SU-DHL-6 (cell line): ENCODE measurements around the gene RAB20.

ENCODE experiments used
- H2AFZ ChIP-seq: fragments of 200-600 bp; sonication (generic); 2 replicates; pipeline ENCODE4 v1.6.1; 2014; ENCODE audit warnings: low read depth, mild to moderate bottlenecking, moderate library complexity, mixed read lengths, antibody characterized with exemption, low read length; ENCODE audit not compliant: severe bottlenecking
- H3F3A ChIP-seq: fragments of 200-600 bp; shearing (Covaris generic); 2 replicates; pipeline ENCODE4 v1.6.0; 2016; ENCODE audit warnings: antibody characterized with exemption, mild to moderate bottlenecking; ENCODE audit not compliant: insufficient read depth
- H3K27ac ChIP-seq: fragments of 200-600 bp; sonication (generic); 2 replicates; pipeline ENCODE4 v1.5.1; 2016; ENCODE audit warnings: low read depth, mild to moderate bottlenecking, low read length, moderate library complexity, mixed read lengths
- H3K27me3 ChIP-seq: fragments of 200-600 bp; sonication (generic), shearing (Covaris generic); 2 replicates; pipeline ENCODE4 v1.6.0; 2014; ENCODE audit warnings: mild to moderate bottlenecking, low read length
- H3K36me3 ChIP-seq: fragments of 200-600 bp; sonication (generic); 2 replicates; pipeline ENCODE4 v1.6.1; 2014; ENCODE audit warnings: mild to moderate bottlenecking, low read length, mixed read lengths
- H3K4me2 ChIP-seq: fragments of 300-600, 200-600 bp; shearing (Covaris generic), sonication (generic); 2 replicates; pipeline ENCODE4 v1.6.0; 2014; ENCODE audit warnings: low read length, low read depth, mild to moderate bottlenecking; ENCODE audit not compliant: poor library complexity, severe bottlenecking
- H3K4me3 ChIP-seq: fragments of 200-600 bp; sonication (generic); 2 replicates; pipeline ENCODE4 v1.5.1; 2014; ENCODE audit warnings: antibody characterized with exemption, low read length, mild to moderate bottlenecking, mixed read lengths; ENCODE audit not compliant: insufficient read depth, poor library complexity, severe bottlenecking
- H3K79me2 ChIP-seq: fragments of 200-600 bp; sonication (generic); 2 replicates; pipeline ENCODE4 v1.6.1; 2014; ENCODE audit warnings: mild to moderate bottlenecking, low read length, moderate library complexity; ENCODE audit not compliant: insufficient read depth
- H3K9ac ChIP-seq: fragments of 200-600 bp; sonication (generic); 2 replicates; pipeline ENCODE4 v1.7.0; 2014; ENCODE audit warnings: mild to moderate bottlenecking, low read length
- H3K9me2 ChIP-seq: fragments of 200-600 bp; sonication (generic); replicated peaks from 2 replicates; pipeline ENCODE4 v1.6.1; 2014; ENCODE audit warnings: low read length; ENCODE audit not compliant: insufficient read depth
- H3K9me3 ChIP-seq: fragments of 200-600 bp; sonication (generic); 2 replicates; pipeline ENCODE4 v1.6.1; 2014; ENCODE audit warnings: low read length, mixed read lengths; ENCODE audit not compliant: insufficient read depth
- H4K20me1 ChIP-seq: fragments of 200-600 bp; sonication (generic); 2 replicates; pipeline ENCODE4 v1.6.1; 2014; ENCODE audit warnings: low read depth, mild to moderate bottlenecking, antibody characterized with exemption, low read length, moderate library complexity, mixed read lengths
- CTCF ChIP-seq: fragments of 200-600 bp; sonication (generic); IDR thresholded peaks from one replicate; pipeline ENCODE4 v1.5.1; 2017; ENCODE audit warnings: antibody characterized with exemption, mild to moderate bottlenecking, low read length, moderate library complexity; ENCODE audit not compliant: insufficient read depth, poor library complexity, severe bottlenecking
- EZH2phosphoT487 ChIP-seq: fragments of 200-600 bp; sonication (generic), shearing (Covaris generic); conservative IDR thresholded peaks from 2 replicates; pipeline ENCODE4 v1.6.1; 2018; ENCODE audit warnings: mild to moderate bottlenecking, antibody characterized with exemption, low read length, moderate library complexity, mixed read lengths

The RAB20 gene

GRCh38 chr13:110541526-110541920 is 20.0 kb downstream of the RAB20 start:
- Histone ChIP-seq H3K79me2 (no peaks in the 10 kb centered on the region), H3K27me3 (no peaks in the 10 kb centered on the region), H3K36me3 (no peaks in the 10 kb centered on the region), H3K9me2 (no peaks in the 10 kb centered on the region), H2AFZ (no peak overlapping the region), H3K4me3 (no peak overlapping the region), H3F3A (no peaks in the 10 kb centered on the region), H3K4me2 (no peak overlapping the region), H3K9ac (no peak overlapping the region), H4K20me1 (no peaks in the 10 kb centered on the region), H3K9me3 (no peaks in the 10 kb centered on the region), H3K27ac (no peak overlapping the region)
- TF ChIP-seq EZH2phosphoT487 (no peak), CTCF (no peak)

GRCh38 chr13:110540871-110541525 is 20.5 kb downstream of the RAB20 start:
- Histone ChIP-seq H3K79me2 (no peaks in the 10 kb centered on the region), H4K20me1 (no peaks in the 10 kb centered on the region), H3K4me2 (no peak overlapping the region), H3F3A (no peaks in the 10 kb centered on the region), H3K9me3 (no peaks in the 10 kb centered on the region), H3K36me3 (no peaks in the 10 kb centered on the region), H3K27me3 (no peaks in the 10 kb centered on the region), H3K9me2 (no peaks in the 10 kb centered on the region), H3K27ac (no peak overlapping the region), H3K4me3 (no peak overlapping the region), H3K9ac (no peak overlapping the region), H2AFZ (no peak overlapping the region)
- TF ChIP-seq CTCF: no peak

GRCh38 chr13:110539894-110540293 is 21.6 kb downstream of the RAB20 start:
- H3K79me2 ChIP-seq: no peaks in the 10 kb centered on the region
- H2AFZ ChIP-seq: no peak overlapping the region

More at GRCh38 chr13:110539894-110540293, 21.6 kb downstream of the RAB20 start:
- no peak overlapping the region for H3K4me3 ChIP-seq
- no peaks in the 10 kb centered on the region for H3K9me2 ChIP-seq
- no peak overlapping the region for H3K9ac ChIP-seq
- no peaks in the 10 kb centered on the region for H4K20me1 ChIP-seq
- no peaks in the 10 kb centered on the region for H3F3A ChIP-seq
- no peaks in the 10 kb centered on the region for H3K9me3 ChIP-seq
- no peaks in the 10 kb centered on the region for H3K36me3 ChIP-seq
- no peak overlapping the region for H3K27ac ChIP-seq
- H3K27me3 ChIP-seq: no peaks in the 10 kb centered on the region
- no peak overlapping the region for H3K4me2 ChIP-seq
- no peak for TF ChIP-seq EZH2phosphoT487
- no peak for TF ChIP-seq CTCF
